ENCODE data around the gene KRT7.
"Not testable (repeated sequence)": the region's sequence is repeated elsewhere in the genome, so short reads cannot be mapped to it uniquely, and the experiment has no call there.

KRT7 gene

GRCh38 chr12:52256584-52256935 lies 23.5 kb downstream of the KRT7 start:
- H3K4me1 ChIP-seq: peaks cover 8% of the 10 kb centered on the region
- no peak overlapping the region for H3K9ac ChIP-seq
- no peaks in the 10 kb centered on the region for H3K9me3 ChIP-seq (ENCODE audit: control insufficient read depth, low read length)
- H3K79me2 ChIP-seq: no peaks in the 10 kb centered on the region
- H2AFZ ChIP-seq: no peak overlapping the region
- no peaks in the 10 kb centered on the region for H3K36me3 ChIP-seq (ENCODE audit: control insufficient read depth, insufficient read depth, low read length)
- no peak overlapping the region for H3K27ac ChIP-seq
- no peak for TF ChIP-seq CTCF (IDR thresholded peaks at IDR 0.05)
- H3K27me3 ChIP-seq (ENCODE audit: control insufficient read depth, insufficient read depth, low read length): no peaks in the 10 kb centered on the region
- H3K4me2 ChIP-seq (ENCODE audit: low read length): no peak overlapping the region
- no peak overlapping the region for H3K4me3 ChIP-seq (ENCODE audit: low read depth, low read length)

- no peaks in the 10 kb centered on the region for H3K79me2 ChIP-seq
Observed at GRCh38 chr12:52257074-52257551, 24.1 kb downstream of the KRT7 start.

GRCh38 chr12:52257922-52258321 lies 24.9 kb downstream of the KRT7 start:
- not testable (repeated sequence) for H3K36me3 ChIP-seq (ENCODE audit: control insufficient read depth, insufficient read depth, low read length); H3K27ac ChIP-seq; H2AFZ ChIP-seq; H3K79me2 ChIP-seq; H3K4me1 ChIP-seq; H3K27me3 ChIP-seq (ENCODE audit: control insufficient read depth, insufficient read depth, low read length); H3K9ac ChIP-seq; H3K4me3 ChIP-seq (ENCODE audit: low read depth, low read length); H3K9me3 ChIP-seq (ENCODE audit: control insufficient read depth, low read length); H3K4me2 ChIP-seq (ENCODE audit: low read length)

More at GRCh38 chr12:52257074-52257551, 24.1 kb downstream of the KRT7 start:
- no peak overlapping the region for H3K4me3 ChIP-seq (ENCODE audit: low read depth, low read length)
- H2AFZ ChIP-seq: no peak overlapping the region
- no peaks in the 10 kb centered on the region for H3K9me3 ChIP-seq (ENCODE audit: control insufficient read depth, low read length)
- H3K4me2 ChIP-seq (ENCODE audit: low read length): no peak overlapping the region
- H3K36me3 ChIP-seq (ENCODE audit: control insufficient read depth, insufficient read depth, low read length): no peaks in the 10 kb centered on the region
- H3K27ac ChIP-seq: no peak overlapping the region
- H3K9ac ChIP-seq: no peak overlapping the region
- H3K4me1 ChIP-seq: peaks cover 8% of the 10 kb centered on the region
- no peaks in the 10 kb centered on the region for H3K27me3 ChIP-seq (ENCODE audit: control insufficient read depth, insufficient read depth, low read length)
- no peak for TF ChIP-seq CTCF (IDR thresholded peaks at IDR 0.05)

- Histone ChIP-seq H3K9ac (no peak overlapping the region), H3K4me2 (ENCODE audit: low read length) (no peak overlapping the region), H3K27ac (no peak overlapping the region), H3K79me2 (no peaks in the 10 kb centered on the region), H3K27me3 (ENCODE audit: control insufficient read depth, insufficient read depth, low read length) (no peaks in the 10 kb centered on the region), H3K4me1 (peaks cover 8% of the 10 kb centered on the region), H3K4me3 (ENCODE audit: low read depth, low read length) (no peak overlapping the region), H2AFZ (peak overlapping the region; percentile 23), H3K36me3 (ENCODE audit: control insufficient read depth, insufficient read depth, low read length) (no peaks in the 10 kb centered on the region), H3K9me3 (ENCODE audit: control insufficient read depth, low read length) (no peaks in the 10 kb centered on the region)
- no peak for TF ChIP-seq CTCF (IDR thresholded peaks at IDR 0.05)
Observed at GRCh38 chr12:52258335-52258901, 25.4 kb downstream of the KRT7 start.

GRCh38 chr12:52259657-52260243 lies 26.7 kb downstream of the KRT7 start:
- H3K9me3 ChIP-seq (ENCODE audit: control insufficient read depth, low read length): no peaks in the 10 kb centered on the region
- no peak overlapping the region for H3K4me2 ChIP-seq (ENCODE audit: low read length)
- H2AFZ ChIP-seq: no peak overlapping the region
- no peak overlapping the region for H3K27ac ChIP-seq
- H3K36me3 ChIP-seq (ENCODE audit: control insufficient read depth, insufficient read depth, low read length): no peaks in the 10 kb centered on the region
- H3K79me2 ChIP-seq: no peaks in the 10 kb centered on the region
- H3K9ac ChIP-seq: no peak overlapping the region
- H3K27me3 ChIP-seq (ENCODE audit: control insufficient read depth, insufficient read depth, low read length): no peaks in the 10 kb centered on the region
- H3K4me1 ChIP-seq: peaks cover 8% of the 10 kb centered on the region
- no peak for TF ChIP-seq CTCF (IDR thresholded peaks at IDR 0.05)
- H3K4me3 ChIP-seq (ENCODE audit: low read depth, low read length): no peak overlapping the region
